NCI-H2081 treated with DMSO at 0.1 percent for 48 hours (cell line): Measurements from ENCODE around the gene INSR.
"Not testable (repeated sequence)": the region's sequence is repeated elsewhere in the genome, so short reads cannot be mapped to it uniquely, and the experiment has no call there.

Experiments used
- DNase-seq: peaks from one replicate; lab custom pipeline; 2025; lab: John Stamatoyannopoulos, UW

The INSR gene

GRCh38 chr19:7195046-7195445 lies 99.2 kb downstream of the INSR start:
- no peak for DNase-seq

GRCh38 chr19:7194566-7194965 lies 99.6 kb downstream of the INSR start:
- DNase-seq, result no peak

- no peak for DNase-seq
These were observed 102.1 kb downstream of the INSR start for GRCh38 chr19:7191946-7192691.

- DNase-seq, result no peak
These were observed 105.2 kb downstream of the INSR start for GRCh38 chr19:7188698-7189629.

GRCh38 chr19:7187605-7188339 lies 106.4 kb downstream of the INSR start:
- DNase-seq, result no peak

GRCh38 chr19:7182489-7182888 lies 111.7 kb downstream of the INSR start:
- DNase-seq, result no peak

GRCh38 chr19:7179917-7180306 lies 114.3 kb downstream of the INSR start:
- DNase-seq, result no peak

- no peak for DNase-seq
These were observed 116.3 kb downstream of the INSR start for GRCh38 chr19:7177926-7178325.

GRCh38 chr19:7176792-7177191 lies 117.4 kb downstream of the INSR start:
- no peak for DNase-seq

GRCh38 chr19:7172794-7173193 lies 121.4 kb downstream of the INSR start:
- no peak for DNase-seq

- DNase-seq, result no peak
These were observed 123.2 kb downstream of the INSR start for GRCh38 chr19:7170983-7171382.

GRCh38 chr19:7168941-7169340 lies 125.3 kb downstream of the INSR start:
- DNase-seq, result no peak

GRCh38 chr19:7161292-7161691 lies 132.9 kb downstream of the INSR start:
- no peak for DNase-seq

GRCh38 chr19:7159105-7159933 lies 134.9 kb downstream of the INSR start:
- no peak for DNase-seq

GRCh38 chr19:7153022-7153421 lies 141.2 kb downstream of the INSR start:
- DNase-seq, result no peak

GRCh38 chr19:7152568-7152967 lies 141.6 kb downstream of the INSR start:
- no peak for DNase-seq

GRCh38 chr19:7149956-7150705 lies 144.1 kb downstream of the INSR start:
- DNase-seq, result no peak

- not testable (repeated sequence) for DNase-seq
These were observed 147.0 kb downstream of the INSR start for GRCh38 chr19:7147119-7147675.

- DNase-seq, result not testable (repeated sequence)
These were observed 148.1 kb downstream of the INSR start for GRCh38 chr19:7146086-7146485.

- DNase-seq, result no peak
These were observed 148.7 kb downstream of the INSR start for GRCh38 chr19:7145494-7145893.
